GM21367 (cell line): ENCODE measurements around the gene GABRG3.

Experiments
- ATAC-seq: cut with Tn5 transposase; IDR thresholded peaks from one replicate; pipeline ENCODE4 v1.9.1; 2021; ENCODE audit not compliant: unreplicated experiment

Gene GABRG3

GRCh38 chr15:27398631-27399161 lies 427.7 kb downstream of the GABRG3 start:
- no peak for ATAC-seq

GRCh38 chr15:27399241-27399640 lies 428.3 kb downstream of the GABRG3 start:
- ATAC-seq, result no peak

DNA sequence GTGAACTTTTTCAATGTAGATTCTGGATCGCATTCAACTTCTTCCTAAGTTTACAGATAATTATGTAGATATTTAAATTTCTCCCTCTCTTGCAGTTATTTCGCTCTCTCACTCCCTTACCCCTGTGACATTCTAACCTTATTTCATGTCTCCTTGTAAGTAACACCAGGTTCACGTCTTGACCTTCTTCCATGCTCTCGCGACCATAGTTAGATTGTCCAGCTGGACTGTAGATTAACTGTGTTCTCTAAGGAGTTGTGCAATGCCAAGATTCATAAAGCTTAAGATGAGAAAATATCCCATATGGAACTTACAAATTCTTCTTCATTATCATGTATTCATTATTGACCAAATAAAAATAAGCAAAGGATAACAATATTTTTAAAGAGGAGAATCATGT lies 430.5 kb downstream of the GABRG3 start:
- no peak for ATAC-seq

DNA sequence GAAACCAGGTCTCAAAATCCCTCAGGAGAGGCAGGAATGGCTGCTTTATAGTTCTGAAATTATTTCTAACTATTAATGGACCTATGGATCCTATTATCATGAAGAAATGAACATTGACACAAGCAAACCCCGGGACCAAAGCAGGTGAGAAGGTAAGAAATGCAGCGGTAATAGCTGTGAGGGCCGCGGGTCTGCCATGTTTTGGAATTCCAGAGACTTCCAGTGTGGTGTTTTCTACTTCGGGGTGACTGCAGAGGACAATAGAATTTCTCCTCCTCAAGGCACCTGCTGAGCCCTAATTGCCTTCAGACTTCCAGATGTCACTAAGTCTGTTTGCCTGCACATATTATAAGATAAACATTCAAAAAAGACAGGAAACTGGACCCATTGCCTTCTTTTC lies 437.4 kb downstream of the GABRG3 start:
- ATAC-seq, result no peak

GRCh38 chr15:27410996-27411605 lies 440.1 kb downstream of the GABRG3 start:
- no peak for ATAC-seq

GRCh38 chr15:27412415-27412814 lies 441.4 kb downstream of the GABRG3 start:
- ATAC-seq, result no peak

- no peak for ATAC-seq
Measured at GRCh38 chr15:27414168-27414870, 443.3 kb downstream of the GABRG3 start.

DNA sequence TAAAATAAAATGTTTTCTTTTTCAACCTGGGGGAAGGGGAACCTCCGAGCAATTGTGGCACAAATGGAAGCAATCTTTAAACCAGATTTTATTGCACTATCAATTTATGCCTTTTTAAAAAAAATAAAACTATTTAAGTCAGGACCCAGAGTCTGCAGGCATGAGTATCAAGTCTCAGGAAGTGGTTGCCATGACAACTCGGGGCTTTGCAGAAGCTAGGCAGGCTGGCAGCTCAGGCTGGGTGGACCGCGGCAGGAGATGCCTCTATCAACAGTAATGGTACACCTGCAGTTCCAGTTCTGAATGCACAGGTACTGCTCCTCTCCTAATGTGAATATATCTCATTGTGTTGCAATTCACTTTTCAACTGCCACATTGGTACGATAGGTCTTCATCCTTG lies 447.7 kb downstream of the GABRG3 start:
- ATAC-seq, result no peak

DNA sequence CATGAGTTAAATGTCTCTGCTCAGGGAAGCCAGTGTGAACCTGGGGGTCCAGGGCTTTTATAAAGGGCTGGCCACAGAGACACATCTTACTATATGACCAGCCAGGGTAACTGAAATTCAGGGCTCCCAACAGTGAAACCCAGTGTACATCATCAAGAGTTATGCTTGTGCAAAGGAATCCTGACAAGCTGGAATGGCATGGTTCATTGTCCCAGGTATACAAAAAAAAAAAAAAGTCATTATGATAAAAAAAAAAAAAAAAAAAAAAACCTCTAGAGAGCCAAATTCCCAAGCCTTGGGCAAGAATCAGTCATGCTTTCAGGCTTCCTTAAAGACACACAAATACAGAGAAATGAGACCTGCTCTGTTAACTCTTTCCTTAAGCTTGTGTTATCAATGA lies 452.0 kb downstream of the GABRG3 start:
- ATAC-seq, result no peak

DNA sequence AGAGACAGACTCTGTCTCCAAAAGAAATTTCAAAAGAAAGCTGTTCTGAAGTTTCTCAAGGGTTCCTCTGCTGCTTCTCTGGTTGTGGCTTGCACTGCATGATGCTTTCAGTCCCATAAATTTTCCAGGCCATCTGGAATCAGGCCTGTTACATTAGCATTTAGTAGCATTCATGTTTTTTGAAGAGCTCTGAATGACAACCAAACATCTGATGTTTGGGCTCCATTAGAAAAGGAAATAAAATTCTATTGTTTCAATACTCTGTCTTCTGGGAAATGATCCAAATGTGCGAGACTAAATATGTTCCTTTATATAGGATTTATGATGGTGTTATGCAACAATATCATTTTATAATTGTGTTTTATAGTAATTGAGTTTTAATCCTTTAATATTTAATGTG lies 455.8 kb downstream of the GABRG3 start:
- ATAC-seq, result no peak

DNA sequence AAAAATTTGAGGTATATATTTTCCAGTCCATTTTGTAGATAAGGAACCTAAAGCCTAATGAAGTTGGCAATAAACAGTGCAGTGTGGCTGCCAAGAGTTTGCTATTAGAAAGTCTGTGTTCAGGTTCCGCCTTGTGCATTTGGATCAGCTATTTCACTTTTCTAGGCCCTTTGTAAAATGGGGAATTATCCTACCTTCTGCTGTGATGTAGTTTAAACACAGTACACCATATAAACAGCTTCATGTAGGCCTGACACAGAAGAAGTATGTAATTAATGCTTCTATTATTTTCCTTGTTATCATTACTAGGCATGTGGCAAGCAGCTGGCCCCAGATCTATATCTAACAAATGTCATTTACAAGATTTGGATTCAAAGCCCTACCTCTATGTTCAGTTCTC lies 456.3 kb downstream of the GABRG3 start:
- ATAC-seq, result no peak

GRCh38 chr15:27428151-27428550 lies 457.2 kb downstream of the GABRG3 start:
- no peak for ATAC-seq

GRCh38 chr15:27429577-27429976 lies 458.6 kb downstream of the GABRG3 start:
- no peak for ATAC-seq

- ATAC-seq, result no peak
Measured at GRCh38 chr15:27433604-27434003, 462.6 kb downstream of the GABRG3 start.

DNA sequence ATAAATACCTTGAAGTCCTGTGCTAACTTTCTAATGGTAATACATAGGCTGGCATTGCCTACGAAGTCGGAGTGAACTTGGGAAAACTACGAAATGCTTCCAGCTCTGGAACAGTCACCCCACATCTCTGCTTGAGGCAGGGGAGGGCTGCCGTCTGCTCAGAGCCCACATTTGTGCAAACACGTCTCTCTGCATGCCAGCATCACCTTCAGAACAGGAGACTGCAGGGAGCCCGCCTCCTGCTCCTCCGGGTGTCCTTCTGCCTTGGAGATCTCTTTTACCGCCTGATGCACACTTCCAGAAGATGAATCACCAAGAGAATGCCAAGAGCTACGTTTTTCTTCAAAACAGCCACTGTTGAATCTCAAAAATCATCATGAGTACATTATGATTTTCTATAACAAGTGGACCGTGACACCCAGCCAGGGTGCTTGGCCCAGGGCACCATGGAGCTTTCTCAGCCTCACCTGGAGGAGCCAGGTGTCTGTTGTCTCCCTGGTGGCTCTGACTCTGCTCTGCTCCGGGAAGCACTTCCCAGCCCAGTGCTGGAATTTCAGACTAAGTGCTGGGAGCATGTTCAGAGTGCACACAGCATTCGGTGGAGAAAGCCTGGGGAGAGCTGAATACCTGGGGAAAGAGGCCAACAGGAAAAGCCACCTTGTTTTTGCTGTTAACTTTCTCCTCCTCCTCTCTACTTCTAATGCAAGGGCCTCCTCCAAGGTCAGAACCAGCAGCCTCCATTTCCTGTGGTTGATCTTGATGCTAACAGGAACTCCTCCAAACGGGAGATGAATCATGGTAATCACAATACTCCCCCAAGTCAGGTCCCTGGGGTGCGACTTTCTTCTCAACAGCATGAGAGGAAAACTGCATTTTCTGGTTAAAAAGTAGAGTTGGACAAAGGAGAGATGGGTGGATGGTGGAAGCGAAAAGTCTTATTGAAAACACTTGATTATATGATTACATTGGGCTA lies 467.7 kb downstream of the GABRG3 start:
- ATAC-seq, result no peak

DNA sequence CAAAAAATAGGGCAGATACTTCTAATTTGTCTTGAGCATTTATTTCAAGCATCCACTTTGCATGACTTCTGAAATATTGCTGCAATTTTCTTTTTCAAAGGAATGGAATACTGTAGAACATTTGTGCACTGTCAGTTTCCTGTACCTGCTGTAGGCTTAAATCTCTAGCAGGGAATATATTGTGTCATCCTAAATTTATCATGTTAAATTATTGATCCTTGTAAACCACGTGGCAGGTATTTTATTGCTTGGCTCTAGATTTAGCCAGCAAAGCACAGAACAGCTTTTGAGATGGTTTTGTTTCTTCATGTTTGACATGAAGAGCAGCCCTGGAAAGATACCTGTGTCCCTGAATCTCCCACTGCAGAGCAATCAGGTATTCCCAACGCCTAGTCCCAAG lies 470.1 kb downstream of the GABRG3 start:
- no peak for ATAC-seq

DNA sequence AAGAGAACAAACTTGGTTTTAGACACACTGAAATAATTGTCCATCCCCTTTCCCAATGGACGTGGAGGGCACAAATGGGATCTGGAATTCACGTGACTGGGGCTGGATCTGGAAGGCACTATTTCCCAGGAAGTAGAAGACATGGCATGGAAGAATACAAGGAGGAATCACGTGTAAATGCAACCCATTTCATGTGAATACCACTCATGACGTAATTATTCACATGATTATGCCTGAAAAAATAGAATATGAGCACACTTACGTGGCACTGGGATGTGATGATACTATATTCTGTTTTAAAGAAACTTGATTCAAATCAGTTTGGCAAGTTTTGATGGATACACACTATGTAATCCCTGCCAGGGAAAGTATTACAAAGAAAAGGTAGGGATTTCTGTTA lies 477.3 kb downstream of the GABRG3 start:
- no peak for ATAC-seq

DNA sequence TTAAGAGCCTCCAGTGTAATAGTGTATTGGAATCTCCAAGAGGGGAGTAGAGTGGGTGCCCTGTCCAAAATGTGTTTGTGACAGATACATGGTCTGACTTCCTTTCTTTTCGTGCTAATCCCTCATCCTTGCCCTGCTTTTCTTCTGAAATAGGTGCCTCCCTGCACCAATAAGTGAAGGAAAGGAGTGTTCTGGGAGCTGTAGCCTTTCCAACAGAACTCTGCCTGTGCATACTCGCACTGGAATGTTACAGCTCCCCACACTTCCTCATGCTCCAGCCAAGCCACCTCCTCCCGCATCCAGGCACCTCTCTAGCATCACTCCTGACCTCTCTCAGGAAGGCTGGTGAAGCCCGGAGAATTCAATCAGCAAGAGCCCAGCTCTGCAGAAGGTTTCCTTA lies 478.0 kb downstream of the GABRG3 start:
- ATAC-seq, result no peak

DNA sequence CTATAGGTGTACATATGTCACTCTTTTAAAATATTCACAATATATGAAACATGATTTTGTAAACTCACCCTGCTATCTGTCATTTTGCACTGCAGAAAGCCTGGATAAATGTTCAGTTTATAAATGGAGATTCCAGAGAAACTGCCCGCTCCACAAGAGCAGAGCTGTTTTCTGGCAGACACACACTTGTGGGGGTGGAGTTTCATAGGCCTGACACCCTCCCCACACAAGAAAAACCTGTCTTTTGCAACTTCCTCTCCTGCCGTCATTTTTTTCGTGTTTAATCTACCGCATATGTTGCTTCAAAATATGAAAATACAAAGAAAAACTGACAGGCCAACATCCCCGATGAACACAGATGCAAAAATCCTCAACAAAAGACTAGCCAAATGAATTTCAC lies 479.0 kb downstream of the GABRG3 start:
- no peak for ATAC-seq

GRCh38 chr15:27454281-27455075 lies 483.5 kb downstream of the GABRG3 start:
- no peak for ATAC-seq

- no peak for ATAC-seq
Measured at GRCh38 chr15:27456807-27457206, 485.8 kb downstream of the GABRG3 start.
